Sigmoid colon (tissue), 7 donors: ENCODE results near the gene NR4A3. TPM values are rescaled to one million over a fixed set of nuclear protein-coding genes. Genes with fewer than 3 reads are reported as not detected.
"Not testable (repeated sequence)": the region's sequence is repeated elsewhere in the genome, so short reads cannot be mapped to it uniquely, and the experiment has no call there.

Experiments
- DNase-seq: peaks from one replicate; pipeline ENCODE4 v3.0.0-alpha.2; 2019
- H3K27ac ChIP-seq, 4 donors: fragments of 200-600 bp; sonication (generic); one replicate each; pipeline ENCODE4 v1.5.1; 2016 to 2019; ENCODE audit warnings: mild to moderate bottlenecking in 1 of 4
- H3K27me3 ChIP-seq, 3 donors: fragments of 200-600 bp; sonication (generic); one replicate each; pipeline ENCODE4 v1.5.1; 2019; ENCODE audit warnings: mild to moderate bottlenecking in 1 of 3
- H3K36me3 ChIP-seq, 4 donors: fragments of 200-600 bp; sonication (generic); one replicate each; pipeline ENCODE4 v1.5.1; 2016 to 2019
- H3K4me1 ChIP-seq, 4 donors: fragments of 200-600 bp; sonication (generic); one replicate each; pipeline ENCODE4 v1.5.1; 2017 to 2019
- H3K4me3 ChIP-seq, 4 donors: fragments of 200-600 bp; sonication (generic); one replicate each; pipeline ENCODE4 v1.5.1; 2017 to 2019; ENCODE audit warnings: mild to moderate bottlenecking in 2 of 4, moderate library complexity in 1 of 4
- H3K9me3 ChIP-seq, 4 donors: fragments of 200-600 bp in 3 of 4; sonication (generic) in 3 of 4; one replicate each; pipeline versions ENCODE4 v1.5.1 to v1.6.1; 2013 to 2019
- CTCF ChIP-seq, 4 experiments: fragments of 450-650 bp in 3 of 4; fragments of 200-600 bp in 1 of 4; IDR thresholded peaks; one replicate each; pipeline ENCODE4 v1.5.1; 2016 to 2019; ENCODE audit warnings: antibody characterized with exemption in 4 of 4, mild to moderate bottlenecking in 3 of 4, moderate library complexity in 2 of 4
- EP300 ChIP-seq, 4 donors: sonication (generic); formaldehyde crosslinking; IDR thresholded peaks; one replicate each; pipeline ENCODE4 v1.6.1; 2017; ENCODE audit warnings: antibody characterized with exemption in 4 of 4
- POLR2A ChIP-seq, 2 donors: fragments of 450-650 bp; IDR thresholded peaks; one replicate each; pipeline ENCODE4 v1.6.1; 2016; ENCODE audit warnings: antibody characterized with exemption in 2 of 2, mild to moderate bottlenecking in 2 of 2, moderate library complexity in 2 of 2
- POLR2AphosphoS5 ChIP-seq, 4 donors: sonication (generic); formaldehyde crosslinking; IDR thresholded peaks; one replicate each; pipeline ENCODE4 v1.6.1; 2017; ENCODE audit warnings: antibody characterized with exemption in 4 of 4
- WGBS, 2 donors: extraction: QIAGEN DNeasy Blood & Tissue Kit; methylation state at CpG; one replicate each; pipeline ENCODE4 v1.1.7; 2013; 5-methylcytosine and 5-hydroxymethylcytosine counted together
- intact Hi-C: fragments of 100-400 bp; cut with DNase I; formaldehyde crosslinking; loops from one replicate; pipeline ENCODE4 v1.15.1; 2023
- polyA plus RNA-seq, 3 donors: library from polyadenylated mRNA; stranded (reverse); fragments of 200-250 nt; gene quantifications; one replicate each; pipeline ENCODE4 v1.2.3, GENCODE V29; 2013
- total RNA-seq, 4 donors: library from RNA; depleted of rRNA; stranded (reverse); fragments of >200 nt; gene quantifications; one replicate each; pipeline ENCODE4 v1.1.0, GENCODE V29; 2016
- donor health status: healthy with polysubstance abuse.
- donor health status: Bipolar disorder and iron deficiency.
- donor health status: healthy.

Gene NR4A3
- total and polyA plus RNA-seq, 7 donors: 1.1 to 6.4 (median 1.2) TPM

- H3K36me3 ChIP-seq: peaks cover 0 to 9% (median 3%) of the 10 kb centered on the region in 4 donors
- H3K9me3 ChIP-seq: no peaks in the 10 kb centered on the region
- WGBS, 2 donors: 95 to 96% methylated on average over 7 of the region's 7 CpGs
- no peak overlapping the region for H3K4me3 ChIP-seq
- H3K27ac ChIP-seq: no peak overlapping the region
- intact Hi-C loops: no loop called here
- no peaks in the 10 kb centered on the region for H3K4me1 ChIP-seq
- DNase-seq: no peak
- H3K27me3 ChIP-seq: no peaks in the 10 kb centered on the region
- no peak for TF ChIP-seq POLR2AphosphoS5 (IDR thresholded peaks at IDR 0.05)
- TF ChIP-seq EP300 (IDR thresholded peaks at IDR 0.05): no peak
- no peak for TF ChIP-seq CTCF (IDR thresholded peaks at IDR 0.05)
- TF ChIP-seq POLR2A (IDR thresholded peaks at IDR 0.05): no peak
Measured at GRCh38 chr9:99848447-99848846, 26.8 kb downstream of the NR4A3 start.

GRCh38 chr9:99850736-99851499, 29.2 kb downstream of the NR4A3 start:
- Histone ChIP-seq H3K27ac (no peak overlapping the region), H3K4me1 (no peaks in the 10 kb centered on the region), H3K9me3 (no peaks in the 10 kb centered on the region), H3K4me3 (no peak overlapping the region), H3K36me3 (peaks cover 0 to 9% (median 3%) of the 10 kb centered on the region in 4 donors), H3K27me3 (no peaks in the 10 kb centered on the region)
- no peak for DNase-seq
- 41 to 53% methylated on average over 2 of the region's 2 CpGs for WGBS, 2 donors
- intact Hi-C loops: no loop called here
- TF ChIP-seq EP300 (IDR thresholded peaks at IDR 0.05): no peak
- no peak for TF ChIP-seq POLR2A (IDR thresholded peaks at IDR 0.05)

GRCh38 chr9:99851500-99851822, 29.8 kb downstream of the NR4A3 start:
- no peak overlapping the region for H3K4me3 ChIP-seq
- no peak overlapping the region for H3K27ac ChIP-seq
- no peaks in the 10 kb centered on the region for H3K27me3 ChIP-seq
- 12 to 37% methylated on average over 2 of the region's 2 CpGs for WGBS, 2 donors
- no peaks in the 10 kb centered on the region for H3K9me3 ChIP-seq
- TF ChIP-seq CTCF (IDR thresholded peaks at IDR 0.05): no peak
- TF ChIP-seq EP300 (IDR thresholded peaks at IDR 0.05): no peak
- TF ChIP-seq POLR2A (IDR thresholded peaks at IDR 0.05): no peak
- TF ChIP-seq POLR2AphosphoS5 (IDR thresholded peaks at IDR 0.05): no peak
- no peak for DNase-seq
- H3K36me3 ChIP-seq: peaks cover 0 to 9% (median 3%) of the 10 kb centered on the region in 4 donors
- intact Hi-C loops: no loop called here
- H3K4me1 ChIP-seq: no peaks in the 10 kb centered on the region

- Histone ChIP-seq H3K9me3 (no peaks in the 10 kb centered on the region), H3K36me3 (peaks cover 0 to 9% (median 0%) of the 10 kb centered on the region in 4 donors), H3K4me1 (no peaks in the 10 kb centered on the region), H3K27me3 (no peaks in the 10 kb centered on the region), H3K4me3 (no peak overlapping the region), H3K27ac (no peak overlapping the region)
- WGBS, 2 donors: 63 to 74% methylated on average over 4 of the region's 4 CpGs
- no peak for DNase-seq
- no peak for TF ChIP-seq CTCF (IDR thresholded peaks at IDR 0.05)
- TF ChIP-seq EP300 (IDR thresholded peaks at IDR 0.05): no peak
- TF ChIP-seq POLR2A (IDR thresholded peaks at IDR 0.05): no peak
- no peak for TF ChIP-seq POLR2AphosphoS5 (IDR thresholded peaks at IDR 0.05)
- intact Hi-C loops: no loop called here
Measured at GRCh38 chr9:99852617-99853016, 30.9 kb downstream of the NR4A3 start.

GRCh38 chr9:99855467-99856176, 33.9 kb downstream of the NR4A3 start:
- Histone ChIP-seq H3K4me3 (no peak overlapping the region), H3K9me3 (no peaks in the 10 kb centered on the region), H3K36me3 (peaks cover 0 to 9% (median 0%) of the 10 kb centered on the region in 4 donors), H3K27ac (no peak overlapping the region), H3K27me3 (no peaks in the 10 kb centered on the region), H3K4me1 (no peaks in the 10 kb centered on the region)
- 87% methylated on average over 8 of the region's 8 CpGs for WGBS, 2 donors
- TF ChIP-seq POLR2AphosphoS5 (IDR thresholded peaks at IDR 0.05) (no peak), CTCF (IDR thresholded peaks at IDR 0.05) (no peak), EP300 (IDR thresholded peaks at IDR 0.05) (no peak), POLR2A (IDR thresholded peaks at IDR 0.05) (no peak)
- DNase-seq: no peak
- intact Hi-C loops: no loop called here

GRCh38 chr9:99857576-99857975, 35.9 kb downstream of the NR4A3 start:
- H3K27me3 ChIP-seq, H3K36me3 ChIP-seq, H3K4me1 ChIP-seq, H3K4me3 ChIP-seq, H3K9me3 ChIP-seq, intact Hi-C loops, DNase-seq, H3K27ac ChIP-seq: not testable (repeated sequence)
- 95 to 97% methylated on average over 3 of the region's 3 CpGs for WGBS, 2 donors
